ENCODE results near the gene KAZN. TPM values are rescaled to one million over a fixed set of nuclear protein-coding genes. Genes with fewer than 3 reads are reported as not detected.

The KAZN gene
- polyA plus RNA-seq (2011; rRNA removed), result 3.7 and 5.2 TPM in 2 replicates
- 5.2 and 5.9 TPM in 2 replicates for polyA minus RNA-seq (2011; rRNA and poly(A)+ RNA removed)

DNA sequence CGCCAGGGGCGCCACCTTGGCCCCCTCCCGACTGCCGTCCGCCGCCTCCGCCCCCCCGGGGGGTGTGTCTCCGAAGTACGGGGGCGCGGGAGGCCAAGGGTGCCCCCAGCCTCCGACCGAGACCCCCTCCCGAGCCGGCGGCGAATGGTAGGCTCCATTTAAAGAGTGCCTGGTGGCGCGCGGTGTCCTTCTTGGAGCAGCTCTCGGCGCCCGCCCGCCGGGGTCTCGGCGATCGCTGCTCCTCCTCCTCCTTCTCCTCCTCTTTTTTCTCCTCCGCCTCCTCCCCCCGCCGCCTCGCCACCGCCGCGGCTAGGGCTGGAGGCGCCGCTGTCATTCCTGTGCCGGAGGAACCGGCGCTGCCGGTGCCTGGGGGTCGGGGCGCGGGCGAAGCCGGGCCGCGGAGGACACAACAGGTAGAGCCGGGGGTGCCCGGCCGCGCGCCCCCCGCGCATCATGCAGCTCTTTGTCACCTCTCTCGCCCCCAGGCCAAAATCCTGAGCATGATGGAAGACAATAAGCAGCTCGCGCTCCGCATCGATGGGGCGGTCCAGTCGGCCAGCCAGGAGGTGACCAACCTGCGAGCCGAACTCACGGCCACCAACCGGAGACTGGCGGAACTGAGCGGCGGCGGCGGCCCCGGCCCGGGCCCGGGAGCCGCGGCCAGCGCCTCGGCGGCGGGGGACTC is at the start of gene KAZN:
Gene KAZN (plus strand): TSS at position 188 of the 685 bp plus-strand sequence.
- Histone ChIP-seq H3K27me3 (ENCODE audit: control insufficient read depth, insufficient read depth, low read length) (peaks cover 23% of the 10 kb centered on the region), H3K4me3 (ENCODE audit: low read depth, low read length) (no peak within 1 kb of the TSS), H3K27ac (ENCODE audit: low read depth, low read length) (no peak within 1 kb of the TSS), H3K9me3 (ENCODE audit: control insufficient read depth, insufficient read depth, low read length) (no peaks in the 10 kb centered on the region; the same call in 1 of the 2 replicates)
- TF ChIP-seq, protein P1, sequence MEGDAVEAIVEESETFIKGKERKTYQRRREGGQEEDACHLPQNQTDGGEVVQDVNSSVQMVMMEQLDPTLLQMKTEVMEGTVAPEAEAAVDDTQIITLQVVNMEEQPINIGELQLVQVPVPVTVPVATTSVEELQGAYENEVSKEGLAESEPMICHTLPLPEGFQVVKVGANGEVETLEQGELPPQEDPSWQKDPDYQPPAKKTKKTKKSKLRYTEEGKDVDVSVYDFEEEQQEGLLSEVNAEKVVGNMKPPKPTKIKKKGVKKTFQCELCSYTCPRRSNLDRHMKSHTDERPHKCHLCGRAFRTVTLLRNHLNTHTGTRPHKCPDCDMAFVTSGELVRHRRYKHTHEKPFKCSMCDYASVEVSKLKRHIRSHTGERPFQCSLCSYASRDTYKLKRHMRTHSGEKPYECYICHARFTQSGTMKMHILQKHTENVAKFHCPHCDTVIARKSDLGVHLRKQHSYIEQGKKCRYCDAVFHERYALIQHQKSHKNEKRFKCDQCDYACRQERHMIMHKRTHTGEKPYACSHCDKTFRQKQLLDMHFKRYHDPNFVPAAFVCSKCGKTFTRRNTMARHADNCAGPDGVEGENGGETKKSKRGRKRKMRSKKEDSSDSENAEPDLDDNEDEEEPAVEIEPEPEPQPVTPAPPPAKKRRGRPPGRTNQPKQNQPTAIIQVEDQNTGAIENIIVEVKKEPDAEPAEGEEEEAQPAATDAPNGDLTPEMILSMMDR (IDR thresholded peaks at IDR 0.05; ENCODE audit: low read depth, low read length), result no peak
- ChIA-PET CTCF (no interaction called here), POLR2A (no interaction called here)
- no peak for DNase-seq (ENCODE audit: low read depth, low spot score)

DNA sequence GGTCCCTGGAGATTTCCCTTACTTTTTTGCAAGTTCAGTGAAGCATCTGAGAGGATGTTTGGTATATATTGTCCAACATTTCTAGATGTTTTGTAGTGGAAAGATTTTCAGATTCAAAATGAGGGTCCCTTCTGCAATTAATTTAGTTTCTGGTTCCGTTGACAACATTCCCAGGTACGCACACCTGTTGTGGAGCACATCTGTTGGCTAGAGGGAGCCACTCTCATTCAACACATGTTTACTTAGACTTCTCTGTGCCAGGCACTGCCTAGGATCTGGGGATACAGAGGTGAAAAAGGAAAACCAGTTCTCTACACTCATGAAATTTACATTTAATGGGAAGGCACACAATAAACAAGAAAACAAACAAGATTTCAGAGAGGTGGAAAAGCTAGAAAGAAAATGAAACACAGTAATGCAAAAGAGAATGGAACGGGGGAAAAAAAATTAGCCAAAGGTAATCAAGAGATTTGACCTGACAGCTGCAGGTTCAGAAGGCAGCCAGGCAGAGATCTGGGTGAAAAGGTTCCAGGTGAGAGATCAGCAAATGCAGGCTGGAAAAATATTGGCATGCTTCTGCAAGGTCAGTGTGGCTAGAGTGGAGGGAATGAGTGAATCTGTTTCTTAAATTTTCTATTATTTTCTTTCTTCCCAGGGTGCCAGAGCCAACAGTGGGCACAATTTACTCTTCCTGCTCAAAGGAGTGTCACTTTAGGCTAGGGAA is 48.4 kb upstream of the KAZN start:
- TF ChIP-seq, protein P1 (IDR thresholded peaks at IDR 0.05; ENCODE audit: low read depth, low read length), result no peak
- POLR2A ChIA-PET, result no interaction called here
- H3K27me3 ChIP-seq (ENCODE audit: control insufficient read depth, insufficient read depth, low read length), result peaks cover 3% of the 10 kb centered on the region
- no peak for DNase-seq (ENCODE audit: low read depth, low spot score)
- H3K9me3 ChIP-seq (ENCODE audit: control insufficient read depth, insufficient read depth, low read length), result no peaks in the 10 kb centered on the region; the same call in 1 of the 2 replicates
- H3K4me3 ChIP-seq (ENCODE audit: low read depth, low read length), result no peak overlapping the region
- H3K27ac ChIP-seq (ENCODE audit: low read depth, low read length), result no peak overlapping the region
- CTCF ChIA-PET, result no interaction called here

DNA sequence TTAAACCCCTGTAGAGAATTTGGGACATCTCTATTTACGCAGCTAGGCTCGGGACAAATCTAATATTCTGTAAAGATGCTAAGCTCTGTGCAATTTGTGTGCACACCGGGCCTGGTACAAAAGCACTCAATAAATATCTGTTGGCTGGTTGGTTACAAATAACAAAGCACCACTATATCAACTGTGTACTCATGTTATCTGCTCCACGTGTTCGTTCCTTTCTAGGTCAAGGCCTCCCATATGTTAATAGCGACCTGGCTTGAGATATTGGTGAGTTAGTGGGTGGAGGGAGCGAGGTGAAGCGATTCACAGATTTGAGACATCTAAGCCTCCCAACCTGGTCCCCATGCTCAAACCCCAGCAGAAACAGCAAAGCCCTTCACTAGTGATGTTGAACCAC is 47.1 kb upstream of the KAZN start:
- DNase-seq (ENCODE audit: low read depth, low spot score), result no peak
- Histone ChIP-seq H3K27me3 (ENCODE audit: control insufficient read depth, insufficient read depth, low read length) (peaks cover 3% of the 10 kb centered on the region), H3K27ac (ENCODE audit: low read depth, low read length) (no peak overlapping the region), H3K4me3 (ENCODE audit: low read depth, low read length) (no peak overlapping the region), H3K9me3 (ENCODE audit: control insufficient read depth, insufficient read depth, low read length) (no peaks in the 10 kb centered on the region; the same call in 1 of the 2 replicates)
- POLR2A ChIA-PET, result no interaction called here
- TF ChIP-seq, protein P1 (IDR thresholded peaks at IDR 0.05; ENCODE audit: low read depth, low read length), result no peak
- CTCF ChIA-PET, result no interaction called here

DNA sequence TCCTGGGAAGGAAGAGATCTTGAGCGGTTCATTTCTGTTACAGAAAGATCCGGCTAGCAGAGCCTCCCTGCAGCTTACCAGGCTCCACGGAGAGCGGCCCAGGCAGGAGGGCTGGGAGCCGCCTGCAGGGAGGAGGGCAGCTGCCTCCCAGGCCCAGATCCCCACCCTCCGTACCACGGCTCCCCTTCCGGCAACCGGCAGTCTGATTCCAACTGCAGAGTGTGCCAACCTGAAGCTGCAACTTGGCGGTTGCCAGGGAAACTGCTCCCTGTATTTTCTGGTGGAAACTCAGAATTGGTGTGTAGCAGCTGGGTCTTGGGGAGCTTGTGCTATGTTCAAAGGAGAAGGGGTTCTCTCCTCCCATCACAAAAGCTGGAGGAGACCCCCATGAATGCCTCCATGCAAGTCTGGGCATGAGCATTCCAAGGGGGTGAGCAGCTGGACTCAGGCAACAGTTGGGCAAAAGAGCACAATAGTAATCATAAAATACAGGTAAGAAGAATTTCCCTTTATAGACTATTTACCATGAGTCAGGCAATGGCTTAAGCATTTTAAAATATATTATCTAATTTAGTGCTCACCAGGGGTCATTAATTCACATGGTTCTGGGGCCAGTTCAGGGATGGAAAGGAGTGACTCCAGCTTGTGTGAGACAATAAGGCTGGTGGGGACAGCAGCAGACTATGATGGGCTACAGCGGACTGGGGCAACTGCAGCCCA is 46.1 kb upstream of the KAZN start:
- Histone ChIP-seq H3K9me3 (ENCODE audit: control insufficient read depth, insufficient read depth, low read length) (no peaks in the 10 kb centered on the region; the same call in 1 of the 2 replicates), H3K27ac (ENCODE audit: low read depth, low read length) (no peak overlapping the region), H3K4me3 (ENCODE audit: low read depth, low read length) (no peak overlapping the region), H3K27me3 (ENCODE audit: control insufficient read depth, insufficient read depth, low read length) (peaks cover 3% of the 10 kb centered on the region)
- DNase-seq (ENCODE audit: low read depth, low spot score), result no peak
- TF ChIP-seq, protein P1 (IDR thresholded peaks at IDR 0.05; ENCODE audit: low read depth, low read length), result no peak
- ChIA-PET CTCF (no interaction called here), POLR2A (no interaction called here)
